H9 (cell line): ENCODE data around the gene OR2L2. TPM values are rescaled to one million over a fixed set of nuclear protein-coding genes. Genes with fewer than 3 reads are reported as not detected.

Source experiments
- DNase-seq: peaks from one replicate; pipeline ENCODE4 v3.0.0-alpha.2; 2017
- H2AFZ ChIP-seq: one replicate; pipeline ENCODE4 v1.6.1; 2013; ENCODE audit warnings: mild to moderate bottlenecking, low read length, control low read depth, moderate library complexity
- H2AK5ac ChIP-seq: 2 replicates; pipeline ENCODE4 v1.6.1; 2013; ENCODE audit warnings: low read length, control low read depth, mixed read lengths; ENCODE audit not compliant: insufficient read length
- H2BK120ac ChIP-seq: one replicate; pipeline ENCODE4 v1.6.1; 2013; ENCODE audit warnings: low read depth, mild to moderate bottlenecking, low read length, control low read depth, inconsistent platforms; ENCODE audit not compliant: poor library complexity, severe bottlenecking
- H2BK12ac ChIP-seq: 2 replicates; pipeline ENCODE4 v1.6.1; 2013; ENCODE audit warnings: low read length, control low read depth, mixed read lengths, low read depth; ENCODE audit not compliant: insufficient read length
- H2BK15ac ChIP-seq: 2 replicates; pipeline ENCODE4 v1.6.1; 2013; ENCODE audit warnings: low read depth, low read length, control low read depth
- H2BK20ac ChIP-seq: one replicate; pipeline ENCODE4 v1.6.1; 2013; ENCODE audit warnings: low read depth, mild to moderate bottlenecking, low read length, control low read depth, inconsistent platforms; ENCODE audit not compliant: poor library complexity, severe bottlenecking
- H2BK5ac ChIP-seq: 2 replicates; pipeline ENCODE4 v1.6.1; 2013; ENCODE audit warnings: low read length, control low read depth, mixed read lengths; ENCODE audit not compliant: insufficient read length
- H3K14ac ChIP-seq: 2 replicates; pipeline ENCODE4 v1.6.1; 2013; ENCODE audit warnings: low read length, control low read depth; ENCODE audit not compliant: insufficient read depth
- H3K18ac ChIP-seq: 2 replicates; pipeline ENCODE4 v1.6.1; 2013; ENCODE audit warnings: low read depth, mild to moderate bottlenecking, mixed read lengths, low read length, control low read depth; ENCODE audit not compliant: insufficient read length
- H3K23ac ChIP-seq: 2 replicates; pipeline ENCODE4 v1.6.1; 2013; ENCODE audit warnings: low read length, control low read depth, mixed read lengths, low read depth; ENCODE audit not compliant: insufficient read length
- H3K23me2 ChIP-seq: 2 replicates; pipeline ENCODE4 v1.6.1; 2013; ENCODE audit warnings: low read depth, mild to moderate bottlenecking, mixed read lengths, low read length, control low read depth; ENCODE audit not compliant: insufficient read length, poor library complexity, severe bottlenecking
- H3K27ac ChIP-seq: 2 replicates; pipeline ENCODE4 v1.5.1; 2013; ENCODE audit warnings: low read length, control low read depth, mixed read lengths, low read depth; ENCODE audit not compliant: insufficient read length
- H3K27me3 ChIP-seq: 2 replicates; pipeline ENCODE4 v1.6.1; 2013; ENCODE audit warnings: low read length, control low read depth, inconsistent platforms; ENCODE audit not compliant: insufficient read depth
- H3K4ac ChIP-seq: 2 replicates; pipeline ENCODE4 v1.6.1; 2013; ENCODE audit warnings: low read depth, mild to moderate bottlenecking, control low read depth, inconsistent platforms, low read length, moderate library complexity
- H3K4me1 ChIP-seq: 2 replicates; pipeline ENCODE4 v1.6.1; 2013; ENCODE audit warnings: low read length, control low read depth, inconsistent platforms; ENCODE audit not compliant: insufficient read depth
- H3K4me2 ChIP-seq: 2 replicates; pipeline ENCODE4 v1.6.1; 2013; ENCODE audit warnings: low read length, control low read depth, mixed read lengths; ENCODE audit not compliant: insufficient read length, insufficient read depth
- H3K56ac ChIP-seq: 2 replicates; pipeline ENCODE4 v1.6.1; 2013; ENCODE audit warnings: low read depth, mild to moderate bottlenecking, mixed read lengths, low read length, control low read depth; ENCODE audit not compliant: insufficient read length
- H3K79me1 ChIP-seq: 2 replicates; pipeline ENCODE4 v1.6.1; 2013; ENCODE audit warnings: low read depth, mild to moderate bottlenecking, moderate library complexity, low read length, control low read depth, inconsistent platforms; ENCODE audit not compliant: insufficient read depth, poor library complexity, severe bottlenecking
- H3K79me2 ChIP-seq: 2 replicates; pipeline ENCODE4 v1.6.1; 2013; ENCODE audit warnings: low read length, control low read depth, inconsistent platforms; ENCODE audit not compliant: insufficient read depth
- H3K9ac ChIP-seq: 2 replicates; pipeline ENCODE4 v1.6.1; 2013; ENCODE audit warnings: low read length, control low read depth, mixed read lengths; ENCODE audit not compliant: insufficient read length; ENCODE audit errors: extremely low read depth
- H3K9me3 ChIP-seq: one replicate; pipeline ENCODE4 v1.6.1; 2013; ENCODE audit warnings: low read depth, low read length, inconsistent platforms; ENCODE audit not compliant: control insufficient read depth
- H3T11ph ChIP-seq: one replicate; pipeline ENCODE4 v1.6.1; 2013; ENCODE audit warnings: mild to moderate bottlenecking, low read length, control low read depth, inconsistent platforms
- H4K20me1 ChIP-seq: one replicate; pipeline ENCODE4 v1.6.1; 2013; ENCODE audit not compliant: control insufficient read depth, insufficient read length, insufficient read depth
- H4K5ac ChIP-seq: 2 replicates; pipeline ENCODE4 v1.6.1; 2013; ENCODE audit warnings: low read depth, mild to moderate bottlenecking, mixed read lengths, low read length, control low read depth; ENCODE audit not compliant: insufficient read length
- H4K8ac ChIP-seq: replicated peaks from 2 replicates; pipeline ENCODE4 v1.6.1; 2013; ENCODE audit warnings: low read length, control low read depth, mixed read lengths, low read depth; ENCODE audit not compliant: insufficient read length
- H4K91ac ChIP-seq: 2 replicates; pipeline ENCODE4 v1.6.1; 2013; ENCODE audit warnings: low read depth, mild to moderate bottlenecking, moderate library complexity, mixed read lengths, low read length, control low read depth; ENCODE audit not compliant: insufficient read length
- H3K27ac Mint-ChIP-seq, 3 experiments: 2 replicates in 2 of 3; 3 replicates in 1 of 3; pipeline ENCODE4 v1.8.0; 2020 to 2021; ENCODE audit warnings: mixed read lengths in 3 of 3, mild to moderate bottlenecking in 1 of 3, moderate library complexity in 1 of 3
- H3K27me3 Mint-ChIP-seq: 2 replicates; pipeline ENCODE4 v1.8.0; 2021; ENCODE audit warnings: low read depth, mild to moderate bottlenecking, moderate library complexity, mixed read lengths
- H3K36me3 Mint-ChIP-seq, 3 experiments: 2 replicates in 2 of 3; 3 replicates in 1 of 3; pipeline ENCODE4 v1.8.0; 2020 to 2021; ENCODE audit warnings: low read depth in 3 of 3, mixed read lengths in 3 of 3; ENCODE audit not compliant: insufficient read depth in 1 of 3
- H3K4me1 Mint-ChIP-seq, 2 experiments: 2 replicates each; pipeline ENCODE4 v1.8.0; 2020; ENCODE audit warnings: mixed read lengths in 2 of 2
- H3K4me3 Mint-ChIP-seq, 2 experiments: 2 replicates in 1 of 2; 3 replicates in 1 of 2; pipeline ENCODE4 v1.8.0; 2020 to 2021; ENCODE audit warnings: mild to moderate bottlenecking in 2 of 2, mixed read lengths in 2 of 2, moderate library complexity in 1 of 2
- H3K9me3 Mint-ChIP-seq, 2 experiments: 2 replicates in 1 of 2; 3 replicates in 1 of 2; pipeline ENCODE4 v1.8.0; 2020; ENCODE audit warnings: mild to moderate bottlenecking in 2 of 2, mixed read lengths in 2 of 2, moderate library complexity in 1 of 2
- CTCF ChIP-seq: fragments of 200-600 bp; sonication (generic); conservative IDR thresholded peaks from 3 replicates; pipeline ENCODE4 v1.8.0; 2021; ENCODE audit warnings: antibody characterized with exemption, mild to moderate bottlenecking
- WGBS: extraction: QIAGEN DNeasy Blood & Tissue Kit; methylation state at CpG from one replicate; pipeline ENCODE4 v1.1.7; 2013; ENCODE audit warnings: missing lambda C conversion rate, low lambda C conversion rate, mixed read lengths; ENCODE audit not compliant: insufficient read length; ENCODE audit errors: extremely low coverage; 5-methylcytosine and 5-hydroxymethylcytosine counted together
- total RNA-seq: library from RNA; stranded (reverse); gene quantifications from 2 replicates; pipeline ENCODE4 v1.2.1, GENCODE V29; 2021

OR2L2 gene
- total RNA-seq, 1 experiment from 2014 or later = not detected

GRCh38 chr1:248046536-248046935 lies 16.7 kb downstream of the OR2L2 start, which contains the start of gene OR2L3:
Gene OR2L3, plus strand, starts transcription at chr1:248046836. Its CDS starts 13,846 bp downstream, at chr1:248060682.
- H2BK15ac ChIP-seq = no peak within 1 kb of the TSS
- no peak within 1 kb of the TSS for H4K91ac ChIP-seq
- H3K23me2 ChIP-seq = no peaks in the 10 kb centered on the region
- no peak within 1 kb of the TSS for H3K18ac ChIP-seq
- H2AK5ac ChIP-seq = no peak within 1 kb of the TSS
- Mint-ChIP-seq H3K27me3 (no peaks in the 10 kb centered on the region), H3K36me3 (peaks cover 11 to 34% (median 12%) of the 10 kb centered on the region in 3 experiments; a peak in 6 of 7 replicates), H3K9me3 (peaks cover 70 to 77% of the 10 kb centered on the region in 2 experiments), H3K4me3 (no peak within 1 kb of the TSS), H3K27ac (no peak within 1 kb of the TSS), H3K4me1 (no peaks in the 10 kb centered on the region)
- H3K79me1 ChIP-seq = no peaks in the 10 kb centered on the region
- WGBS = no CpG with 5 or more reads among the region's 2 CpGs
- H2BK12ac ChIP-seq = no peak within 1 kb of the TSS
- no peak within 1 kb of the TSS for H3T11ph ChIP-seq
- no peak for TF ChIP-seq CTCF
- no peaks in the 10 kb centered on the region for H4K20me1 ChIP-seq
- H2AFZ ChIP-seq = no peak within 1 kb of the TSS
- no peak within 1 kb of the TSS for H3K4ac ChIP-seq
- no peak within 1 kb of the TSS for H4K8ac ChIP-seq
- no peak within 1 kb of the TSS for H2BK120ac ChIP-seq
- no peaks in the 10 kb centered on the region for H3K4me1 ChIP-seq
- no peak within 1 kb of the TSS for H2BK20ac ChIP-seq
- no peak within 1 kb of the TSS for H3K4me2 ChIP-seq
- peaks cover 74% of the 10 kb centered on the region for H3K9me3 ChIP-seq
- no peak within 1 kb of the TSS for H3K56ac ChIP-seq
- no peak within 1 kb of the TSS for H2BK5ac ChIP-seq
- no peak for DNase-seq
- H4K5ac ChIP-seq = no peak within 1 kb of the TSS
- no peak within 1 kb of the TSS for H3K14ac ChIP-seq
- H3K27ac ChIP-seq = no peak within 1 kb of the TSS
- H3K23ac ChIP-seq = no peak within 1 kb of the TSS
- no peaks in the 10 kb centered on the region for H3K79me2 ChIP-seq
- H3K9ac ChIP-seq = no peak within 1 kb of the TSS
- no peaks in the 10 kb centered on the region for H3K27me3 ChIP-seq
